Inflammatory macrophage treated with lipopolysaccharide for 1 hour (primary cell): ENCODE data around the gene RMRP.
"Not testable (repeated sequence)": the region's sequence is repeated elsewhere in the genome, so short reads cannot be mapped to it uniquely, and the experiment has no call there.

Experiments
- DNase-seq, 2 donors: peaks; one replicate each; pipeline ENCODE4 v3.0.0-alpha.2; 2020 to 2022

RMRP gene

DNA sequence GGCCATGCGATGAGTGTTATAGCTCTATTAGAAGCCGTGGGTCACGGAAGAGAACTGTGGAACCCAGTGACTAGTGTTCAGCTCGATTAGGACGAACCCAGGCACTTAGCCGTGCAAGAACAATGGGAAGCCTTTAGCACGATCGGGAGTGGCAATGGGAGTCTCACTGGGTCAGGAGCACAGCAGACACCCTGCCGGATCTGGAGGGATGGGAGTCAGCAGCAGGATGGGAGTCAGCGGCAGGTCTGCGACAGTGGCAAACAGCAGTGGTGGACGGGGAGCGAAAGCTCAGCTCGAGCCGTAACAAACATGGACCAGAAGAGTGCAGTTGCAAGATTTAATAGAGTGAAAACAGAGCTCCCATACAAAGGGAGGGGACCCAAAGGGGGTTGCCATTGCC lies 17.4 kb downstream of the RMRP start:
- not testable (repeated sequence) for DNase-seq

DNA sequence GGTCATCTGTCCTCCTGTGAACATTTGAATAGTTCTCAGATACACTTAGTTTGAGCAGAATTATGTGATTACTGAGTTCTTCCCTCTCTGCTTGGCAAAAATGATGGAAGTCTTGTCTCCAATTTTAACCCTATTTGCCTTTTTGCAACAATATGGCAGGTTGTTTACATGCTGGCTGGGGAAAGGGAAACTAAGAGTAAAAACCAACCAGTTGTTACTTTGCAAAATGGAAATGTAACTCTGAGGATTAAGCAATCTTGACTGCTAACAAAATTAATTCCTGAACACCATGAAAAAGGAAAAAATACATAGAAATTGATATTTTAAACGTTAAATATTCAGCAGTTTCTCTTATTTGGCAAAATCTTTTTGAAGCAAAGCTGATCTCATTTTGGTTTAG lies 18.2 kb downstream of the RMRP start:
- no peak for DNase-seq

DNA sequence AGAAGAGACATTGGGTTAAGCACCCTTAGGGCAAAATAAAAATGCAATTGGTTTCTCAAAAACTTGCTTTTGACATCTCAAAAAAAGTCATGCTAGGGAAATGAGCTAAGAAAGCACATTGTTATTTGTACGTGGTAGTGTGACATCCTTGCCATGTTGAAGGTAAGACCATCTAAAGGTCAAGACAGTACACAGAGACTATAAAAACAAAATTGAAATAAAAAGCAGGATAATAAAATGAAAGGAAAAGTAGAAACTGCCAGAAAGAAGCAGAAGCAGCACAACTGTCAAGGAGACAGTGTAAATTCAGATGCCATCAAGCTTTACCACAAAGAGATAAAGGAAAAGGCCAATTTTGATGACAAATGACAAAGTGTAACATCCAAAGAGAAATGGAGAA lies 18.6 kb downstream of the RMRP start:
- not testable (repeated sequence) for DNase-seq

DNA sequence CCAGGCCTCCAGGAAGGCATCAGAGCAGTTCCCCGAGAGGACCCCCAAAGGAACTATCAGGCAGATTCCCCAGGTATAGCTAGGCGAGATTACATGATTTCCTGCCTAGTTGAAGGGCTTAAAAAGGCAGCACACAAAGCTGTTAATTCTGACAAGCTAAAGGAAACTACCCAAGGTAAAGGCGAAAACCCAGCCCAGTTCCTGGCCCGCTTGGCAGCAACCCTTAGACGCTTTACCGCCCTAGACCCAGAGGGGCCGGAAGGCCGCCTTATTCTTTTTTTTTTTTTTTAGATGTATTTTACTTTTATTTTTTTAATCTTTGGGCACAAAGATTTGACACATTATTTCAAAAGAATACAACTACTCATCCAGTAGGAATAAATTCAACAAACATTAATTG lies 19.1 kb downstream of the RMRP start:
- DNase-seq = not testable (repeated sequence)

DNA sequence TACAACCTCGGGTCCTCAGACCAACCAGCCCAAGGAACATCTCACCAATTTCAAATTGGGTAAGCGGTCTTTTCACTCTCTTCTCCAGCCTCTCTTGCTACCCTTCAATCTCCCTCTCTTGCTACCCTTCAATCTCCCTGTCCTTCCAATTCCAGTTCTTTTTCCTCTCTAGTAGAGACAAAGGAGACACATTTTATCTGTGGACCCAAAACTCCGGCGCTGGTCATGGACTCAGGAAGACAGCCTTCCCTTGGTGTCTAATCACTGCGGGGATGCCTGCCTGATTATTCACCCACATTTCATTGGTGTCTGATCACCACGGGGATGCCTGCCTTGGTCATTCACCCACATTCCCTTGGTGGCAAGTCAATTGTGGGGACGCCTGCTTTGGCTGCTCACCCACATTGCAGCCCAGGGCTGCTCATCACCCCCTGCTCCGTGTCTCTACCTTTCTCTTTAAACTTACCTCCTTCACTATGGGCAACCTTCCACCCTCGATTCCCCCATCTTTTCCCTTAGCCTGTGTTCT lies 20.3 kb downstream of the RMRP start:
- DNase-seq = not testable (repeated sequence)

DNA sequence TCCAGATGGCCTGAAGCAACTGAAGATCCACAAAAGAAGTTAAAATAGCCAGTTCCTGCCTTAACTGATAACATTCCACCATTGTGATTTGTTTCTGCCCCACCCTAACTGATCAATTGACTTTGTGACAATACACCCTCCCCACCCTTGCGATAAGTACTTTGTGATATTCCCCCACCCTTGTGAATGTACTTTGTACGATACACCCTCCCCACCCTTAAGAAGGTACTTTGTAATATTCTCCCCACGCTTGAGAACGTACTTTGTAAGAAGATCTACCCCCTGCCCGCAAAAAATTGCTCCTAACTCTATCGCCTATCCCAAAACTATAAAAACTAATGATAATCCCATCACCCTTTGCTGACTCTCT lies 21.0 kb downstream of the RMRP start:
- DNase-seq = not testable (repeated sequence)

DNA sequence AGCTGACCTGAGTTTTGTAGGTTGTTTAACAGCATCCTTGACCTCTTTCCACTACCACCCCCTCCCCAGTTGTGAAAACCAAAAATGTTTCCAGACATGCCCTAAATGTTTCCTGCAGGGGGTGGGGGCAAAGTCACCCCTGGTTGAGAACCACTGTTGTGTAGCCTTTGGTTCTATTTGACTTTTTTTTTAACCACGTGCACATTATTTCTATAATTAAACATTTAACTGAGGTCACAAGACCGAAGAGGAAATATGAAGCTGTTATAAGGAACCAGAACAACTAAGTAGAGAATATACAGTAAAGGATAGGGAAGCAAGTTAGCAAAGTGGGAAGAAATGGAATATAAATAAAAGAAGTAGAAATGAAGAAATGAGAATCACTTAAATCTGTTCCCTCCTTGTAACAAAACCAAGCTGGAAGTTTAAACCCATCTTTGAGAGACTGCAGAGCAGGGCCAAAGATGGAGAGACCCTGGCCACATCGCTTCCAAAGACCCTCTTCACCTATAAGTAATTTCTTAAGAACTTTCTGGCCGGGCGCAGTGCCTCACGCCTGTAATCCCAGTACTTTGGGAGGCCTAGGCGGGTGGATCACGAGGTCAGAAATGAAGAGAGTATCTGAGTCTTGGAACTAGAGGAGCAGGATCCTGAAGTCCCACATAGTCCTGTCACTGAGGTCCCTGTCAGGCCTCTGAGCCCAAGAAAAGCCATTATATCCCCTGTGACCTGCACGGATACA lies 21.5 kb downstream of the RMRP start:
- DNase-seq = peak in 1 of 2 donors; percentile 62

DNA sequence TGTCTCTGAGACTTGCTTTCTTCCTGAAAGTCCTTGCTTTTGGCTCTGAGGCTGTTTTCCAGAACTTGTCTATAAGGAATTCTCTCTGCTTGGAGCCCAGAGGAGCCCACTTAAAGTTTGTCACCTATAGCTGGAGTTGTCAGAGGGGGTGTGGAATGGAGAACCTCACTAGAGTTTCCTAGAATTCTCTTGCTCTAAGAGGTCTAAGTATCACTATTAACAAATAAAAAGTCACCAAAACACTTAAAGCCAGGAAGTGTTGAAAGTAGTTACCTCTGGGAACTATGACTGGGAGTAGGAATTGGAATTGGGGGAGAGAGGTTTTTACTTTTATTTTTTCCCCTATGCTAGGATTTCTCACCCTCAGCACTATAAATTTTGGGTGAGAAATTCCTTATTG lies 22.1 kb downstream of the RMRP start:
- no peak for DNase-seq

DNA sequence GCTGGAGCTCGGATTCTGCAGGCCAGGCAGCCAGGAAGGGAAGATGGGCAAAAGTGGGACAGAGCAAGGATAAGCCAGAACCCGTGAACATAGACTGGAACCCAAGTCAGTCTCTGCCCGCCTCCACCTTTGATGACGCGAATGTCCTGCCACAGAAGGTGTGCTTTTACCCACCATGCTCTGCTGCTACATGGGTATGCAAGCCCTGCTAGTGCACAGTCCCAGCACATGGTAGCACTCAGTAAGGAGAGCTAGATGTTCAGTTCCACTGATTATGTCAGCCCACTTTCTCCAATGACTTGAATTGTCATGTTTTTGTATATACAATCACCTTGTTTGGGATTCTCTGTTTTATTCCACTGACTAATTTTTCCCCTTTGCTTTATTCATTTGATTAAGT lies 28.2 kb downstream of the RMRP start:
- no peak for DNase-seq

DNA sequence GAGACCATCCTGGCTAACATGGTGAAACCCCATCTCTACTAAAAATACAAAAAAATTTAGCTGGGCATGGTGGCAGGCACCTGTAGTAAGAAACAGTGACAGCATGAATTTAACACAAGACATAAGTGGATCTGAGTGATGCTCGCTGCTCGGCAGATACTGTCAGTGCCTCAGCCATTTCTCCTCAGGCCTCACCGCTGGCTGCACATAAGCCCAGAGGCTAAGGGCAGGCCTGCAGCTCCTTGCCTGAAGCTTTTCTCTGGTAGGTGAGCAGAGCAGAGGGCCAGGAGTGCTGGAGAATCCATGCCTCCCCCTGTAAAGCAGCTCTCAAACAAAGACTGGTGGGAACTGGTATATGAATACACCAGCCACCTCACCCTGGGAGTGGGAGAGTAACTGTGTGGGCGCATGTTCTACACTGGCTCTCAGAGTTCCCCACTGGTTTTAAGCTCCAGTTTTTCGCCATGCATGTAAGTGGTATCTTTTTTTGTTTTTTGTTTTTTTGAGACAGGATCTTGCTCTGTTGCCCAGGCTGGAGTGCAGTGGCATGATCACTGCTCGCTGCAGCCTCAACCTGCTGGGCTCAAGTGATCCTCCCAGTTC lies 29.3 kb downstream of the RMRP start:
- no peak for DNase-seq

DNA sequence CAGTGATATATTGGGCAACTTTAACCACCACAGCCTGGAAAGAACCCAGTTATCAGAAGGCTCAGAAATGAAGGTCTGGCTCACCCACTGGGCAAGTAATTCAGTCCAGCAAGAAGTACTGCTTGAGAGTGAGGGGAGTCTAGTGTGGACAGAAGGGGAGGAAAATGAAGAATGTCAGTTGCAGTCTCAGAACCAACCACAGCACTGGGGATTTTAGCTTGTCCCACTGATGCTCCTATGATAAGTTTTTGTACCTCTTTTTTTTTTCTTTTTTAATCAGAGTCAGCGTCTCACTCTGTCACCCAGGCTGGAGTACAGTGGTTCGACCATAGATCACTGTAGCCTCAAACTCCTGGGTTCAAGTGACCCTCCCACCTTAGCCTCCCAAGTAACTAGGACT lies 30.2 kb downstream of the RMRP start:
- no peak for DNase-seq

DNA sequence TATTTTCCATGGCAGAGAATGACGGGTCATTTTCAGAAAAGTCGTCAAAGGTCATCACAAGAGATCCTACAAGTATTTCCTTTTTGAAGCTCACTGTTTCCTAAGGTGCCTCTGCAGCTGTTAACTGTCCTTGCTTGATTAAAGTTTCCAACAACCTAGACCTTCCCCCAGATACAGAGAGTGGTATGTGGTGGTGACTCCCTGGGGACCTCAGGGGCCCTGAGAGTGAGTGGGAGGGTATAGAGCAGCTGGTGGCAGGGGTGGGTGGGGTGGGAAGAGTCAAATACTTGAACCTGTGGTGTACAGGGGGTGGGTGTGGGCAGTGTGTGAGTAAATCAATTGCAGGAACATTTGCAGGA lies 38.0 kb downstream of the RMRP start:
- DNase-seq = no peak

DNA sequence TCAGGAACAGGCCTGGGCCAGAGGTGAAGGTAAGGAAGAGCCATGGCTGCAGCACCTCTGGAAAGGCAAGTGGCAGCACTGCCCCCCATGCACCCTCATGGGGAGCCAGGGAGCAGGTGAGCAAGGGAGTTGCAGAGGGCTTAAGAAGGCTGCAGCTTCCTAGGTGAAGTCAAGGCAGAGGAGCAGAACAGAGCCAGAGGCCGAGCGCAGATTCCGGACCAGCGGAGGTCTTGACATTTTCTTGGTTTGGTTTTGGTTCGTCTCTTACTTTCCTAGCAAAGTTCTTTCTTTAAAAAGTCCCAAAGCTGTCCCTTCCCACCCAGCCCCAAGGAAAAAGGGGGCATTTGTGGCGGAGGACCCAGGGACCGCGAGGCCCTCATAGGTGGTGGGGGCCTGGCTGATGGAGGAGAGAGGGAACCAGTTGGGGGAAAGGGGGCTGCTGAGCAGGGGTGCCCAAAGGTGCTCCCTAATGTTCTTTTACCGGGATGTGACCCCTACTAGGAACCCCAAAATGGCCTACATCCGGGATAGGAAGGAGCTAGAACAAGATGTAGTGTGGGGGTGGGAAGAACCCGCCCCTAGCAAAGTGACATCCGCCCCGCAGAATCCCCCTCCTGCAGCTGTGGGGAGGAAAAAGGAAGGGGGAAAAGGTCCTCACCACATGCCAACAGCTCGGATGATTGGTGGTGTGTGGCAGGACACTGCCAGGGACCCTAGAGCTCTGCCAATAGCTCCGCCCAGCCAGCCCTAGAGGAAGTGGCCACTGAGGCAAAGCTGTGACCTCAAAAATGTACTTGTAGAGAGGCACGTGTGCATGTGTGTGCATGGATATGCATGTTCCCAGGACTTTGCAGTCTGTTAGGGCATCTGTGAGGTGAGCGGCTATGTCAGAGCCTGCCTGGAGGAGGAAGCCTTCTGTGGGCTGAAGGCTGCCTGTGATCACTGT lies 38.7 kb downstream of the RMRP start:
- peak in 1 of 2 donors; percentile 40 for DNase-seq

DNA sequence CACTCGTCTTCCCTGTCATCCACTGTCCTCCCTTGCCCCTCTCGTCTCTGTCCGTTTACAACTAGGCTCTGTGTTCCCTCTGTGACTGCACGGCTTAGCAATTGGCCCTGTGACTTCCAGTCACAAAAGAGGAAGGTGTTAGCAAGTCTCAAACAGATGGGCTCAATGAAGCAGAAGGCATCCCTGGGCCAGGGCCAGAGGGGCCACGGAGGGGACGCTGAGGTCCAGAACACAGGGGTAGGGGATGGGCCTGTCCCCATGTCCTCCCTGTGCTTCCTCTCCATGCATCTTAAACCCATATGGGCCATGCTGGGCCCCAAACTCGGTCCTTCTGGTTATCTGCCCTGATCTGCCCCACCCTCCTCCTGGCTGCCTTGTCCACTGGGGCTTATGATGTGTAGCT lies 39.5 kb downstream of the RMRP start, which contains the start of gene CD72:
CD72 (minus strand) TSS at position 89 of the 403 bp plus-strand sequence. CDS start 110 bp downstream, outside the sequence.
- DNase-seq = peak; percentile 44 to 47

DNA sequence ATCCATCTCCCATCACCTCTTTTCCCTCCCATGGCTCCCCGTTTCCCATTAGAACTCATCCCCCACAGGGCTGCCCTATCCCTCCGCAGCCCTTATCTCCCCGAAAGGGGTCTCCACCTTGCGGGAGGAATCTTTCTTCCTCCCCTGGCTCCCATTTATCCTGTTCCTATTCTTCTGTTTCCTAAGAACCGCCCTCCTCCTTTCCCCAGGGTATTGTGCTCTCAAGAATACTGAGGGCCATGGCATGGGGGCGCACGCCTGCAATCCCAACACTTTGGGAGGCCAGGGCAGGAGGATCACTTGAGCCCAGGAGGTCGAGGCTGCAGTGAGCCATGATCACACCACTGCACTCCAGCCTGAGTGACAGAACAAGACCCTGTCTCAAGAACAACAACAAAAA lies 40.3 kb downstream of the RMRP start:
- DNase-seq = no peak

DNA sequence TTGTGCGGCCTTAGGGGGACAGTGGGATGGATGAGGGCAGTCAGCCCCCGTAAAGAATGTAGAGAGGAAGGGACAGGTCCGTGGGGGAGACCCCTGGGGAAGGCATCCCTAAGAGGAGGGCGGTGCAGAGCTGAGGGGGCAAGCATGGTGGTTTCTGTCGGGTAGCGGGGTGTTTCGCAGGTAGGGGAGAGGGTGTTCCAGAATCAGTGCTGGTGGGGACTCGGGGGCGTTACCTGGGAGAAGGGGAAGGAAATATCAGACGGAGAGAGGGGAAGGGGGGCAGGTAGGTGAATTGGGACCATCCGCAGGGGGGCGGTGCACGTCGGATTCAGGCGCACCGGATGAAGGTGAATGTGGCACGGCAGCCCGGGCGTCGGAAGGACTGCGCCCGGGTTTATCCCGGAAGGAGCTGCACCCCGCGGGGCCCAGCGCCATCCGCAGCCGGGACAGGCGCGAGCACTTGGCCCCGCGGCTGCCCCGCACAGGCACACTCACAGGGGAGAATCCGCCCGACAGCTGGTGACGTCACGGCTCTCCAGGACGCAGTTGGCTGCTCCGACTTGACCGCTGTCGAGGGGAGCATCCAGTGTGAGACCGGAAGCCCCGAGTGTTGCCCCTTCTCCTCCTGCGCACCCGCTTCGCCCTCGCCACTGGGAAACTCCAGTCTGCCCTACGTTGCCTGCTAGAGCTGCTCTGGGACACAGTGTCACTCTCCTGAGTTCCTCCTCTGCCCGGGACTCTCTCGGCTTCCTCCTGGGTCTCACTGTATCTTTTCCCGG lies 40.9 kb downstream of the RMRP start:
- peak; percentile 82 to 87 for DNase-seq

DNA sequence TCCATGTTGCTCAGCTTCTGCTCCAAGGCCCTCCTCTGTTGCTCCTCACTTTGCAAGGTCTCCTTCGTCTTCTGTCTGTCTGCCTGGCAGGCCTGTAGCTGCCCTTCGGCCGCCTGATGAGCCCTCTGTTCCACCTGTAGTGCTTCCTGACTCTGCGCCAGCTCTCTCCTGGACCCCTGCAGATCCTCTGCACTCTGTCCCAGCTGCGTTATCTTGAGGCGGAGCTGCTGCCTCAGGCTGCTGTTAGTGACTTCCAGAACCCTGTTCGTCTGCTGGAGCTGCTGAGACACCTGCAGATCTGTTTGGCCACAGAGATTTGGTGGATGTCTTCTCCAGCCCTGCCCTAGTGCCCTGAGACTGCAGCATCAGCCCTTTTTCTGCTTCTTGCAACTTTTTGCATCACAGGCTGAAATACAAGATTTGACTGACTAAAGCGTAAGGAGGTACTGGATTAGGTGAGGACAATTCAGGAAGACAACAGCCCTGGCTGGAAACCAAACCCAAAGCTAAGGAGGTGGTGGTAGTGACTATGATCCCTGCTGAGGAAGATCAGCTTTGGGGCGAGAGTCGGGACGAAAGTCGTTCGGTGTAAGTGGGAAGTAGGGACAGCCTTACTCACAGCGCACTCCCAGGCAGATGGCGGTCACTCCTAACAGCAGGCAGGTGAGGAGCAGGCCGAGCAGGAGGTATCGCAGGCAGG lies 41.7 kb downstream of the RMRP start:
- DNase-seq = no peak

DNA sequence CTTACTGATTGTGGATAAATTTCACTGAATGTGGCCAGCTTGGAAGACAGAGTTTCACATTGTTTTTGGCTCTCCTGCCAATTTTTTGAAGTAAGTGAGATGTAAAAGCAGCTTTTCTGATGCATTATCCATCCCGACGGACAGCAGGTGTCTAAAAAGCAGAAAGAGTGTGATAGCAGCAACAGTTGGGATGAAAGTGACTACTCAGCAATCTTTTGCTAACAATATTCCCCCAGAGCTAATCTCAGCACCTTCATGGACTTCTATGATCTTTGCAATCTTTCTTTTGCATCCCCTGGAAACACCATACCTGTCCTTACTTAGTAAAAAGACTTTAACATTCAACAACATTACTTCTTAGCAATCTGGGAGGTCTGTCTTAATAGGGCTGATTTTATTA lies 45.0 kb downstream of the RMRP start:
- DNase-seq = no peak

DNA sequence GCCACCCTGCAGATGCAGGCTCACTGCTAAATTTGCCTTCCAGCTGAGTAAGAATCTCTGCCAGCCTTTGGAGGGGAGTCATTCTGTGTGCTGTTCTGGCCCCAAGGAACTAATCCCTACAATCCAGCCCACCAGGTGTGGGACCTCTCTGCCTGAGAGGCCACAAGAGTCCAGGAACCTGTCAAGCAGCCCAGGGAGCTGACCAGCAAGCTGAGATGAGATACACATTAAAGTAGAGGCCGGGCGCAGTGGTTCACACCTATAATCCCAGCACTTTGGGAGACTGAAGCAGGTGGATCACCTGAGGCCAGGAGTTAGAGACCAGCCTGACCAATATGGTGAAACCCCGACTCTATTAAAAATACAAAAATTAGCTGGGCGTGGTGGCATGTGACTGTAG lies 45.8 kb downstream of the RMRP start:
- not testable (repeated sequence) for DNase-seq

DNA sequence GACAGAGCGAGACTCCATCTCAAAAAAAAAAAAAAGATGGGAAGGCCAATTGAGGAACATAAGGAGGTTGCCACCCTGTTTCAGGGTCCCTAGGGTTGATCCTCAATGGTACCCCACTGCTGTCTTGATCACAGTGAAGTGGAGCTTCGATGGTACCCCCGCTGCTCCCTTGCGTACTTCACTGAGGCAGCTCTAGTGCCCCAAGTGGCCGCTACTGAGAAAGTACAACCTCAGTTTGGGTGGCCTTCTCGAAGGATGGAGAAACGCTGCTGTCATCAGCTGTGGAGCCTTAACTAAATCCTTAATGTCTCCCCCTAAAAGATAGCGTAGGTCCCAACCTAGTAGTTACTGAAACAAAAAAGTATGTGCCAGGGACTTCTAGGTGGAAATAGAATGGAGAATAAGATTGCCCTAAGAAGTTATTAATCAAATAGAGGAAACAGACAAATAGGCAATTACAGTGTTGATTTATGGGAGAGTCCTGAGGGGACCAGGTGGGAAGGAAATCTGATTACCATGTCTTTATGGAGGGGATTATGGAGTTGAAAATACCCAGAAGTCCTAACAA lies 46.5 kb downstream of the RMRP start:
- peak; percentile 35 to 61 for DNase-seq

DNA sequence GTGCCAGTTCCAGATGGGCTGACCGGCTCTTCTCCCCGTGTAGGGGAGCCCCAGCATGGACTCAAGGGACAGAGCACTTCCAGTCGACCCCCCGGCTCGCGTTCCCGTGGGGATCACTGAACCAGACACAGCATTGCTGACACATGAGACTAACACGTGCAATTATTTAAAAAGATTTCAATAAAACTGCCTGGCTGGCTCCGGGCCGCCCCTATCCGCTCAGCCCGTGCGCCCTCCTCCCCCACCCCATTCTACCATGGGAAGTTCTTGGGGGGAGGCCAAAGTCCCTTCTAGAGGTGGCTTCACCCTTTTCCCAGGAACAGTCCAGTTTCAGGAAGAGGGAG lies 48.0 kb downstream of the RMRP start:
- no peak for DNase-seq
